Peyer's patch (tissue), 4 donors: ENCODE measurements around the gene RAD51B. TPM values are rescaled to one million over a fixed set of nuclear protein-coding genes. Genes with fewer than 3 reads are reported as not detected.

Experiments
- DNase-seq, 3 donors: peaks; one replicate each; pipeline ENCODE4 v3.0.0-alpha.2; 2017 to 2019
- H3K27ac ChIP-seq, 4 donors: fragments of 200-600 bp; sonication (generic); one replicate each; pipeline ENCODE4 v1.5.1; 2016 to 2019
- H3K27me3 ChIP-seq, 2 donors: fragments of 200-600 bp; sonication (generic); one replicate each; pipeline ENCODE4 v1.5.1; 2019
- H3K36me3 ChIP-seq, 3 donors: fragments of 200-600 bp; sonication (generic); one replicate each; pipeline ENCODE4 v1.5.1; 2016 to 2019
- H3K4me1 ChIP-seq, 4 donors: fragments of 200-600 bp; sonication (generic); one replicate each; pipeline ENCODE4 v1.5.1; 2016 to 2019
- H3K4me3 ChIP-seq, 4 donors: fragments of 200-600 bp; sonication (generic); 1 replicate in 3 of 4; 2 replicates in 1 of 4; pipeline ENCODE4 v1.5.1; 2016 to 2019; ENCODE audit warnings: mild to moderate bottlenecking in 1 of 4
- H3K9me3 ChIP-seq, 4 donors: fragments of 200-600 bp; sonication (generic); one replicate each; pipeline ENCODE4 v1.5.1; 2016 to 2019; ENCODE audit warnings: mild to moderate bottlenecking in 1 of 4
- CTCF ChIP-seq, 6 experiments: fragments of 450-650 bp in 4 of 6; fragments of 200-600 bp in 2 of 6; sonication (generic) in 1 of 6; IDR thresholded peaks; one replicate each; pipeline ENCODE4 v1.5.1; 2017 to 2019; ENCODE audit warnings: antibody characterized with exemption in 6 of 6, mild to moderate bottlenecking in 3 of 6, moderate library complexity in 1 of 6
- POLR2A ChIP-seq, 2 donors: fragments of 450-650 bp; IDR thresholded peaks; one replicate each; pipeline ENCODE4 v1.5.1; 2017; ENCODE audit warnings: antibody characterized with exemption in 2 of 2, mild to moderate bottlenecking in 2 of 2, moderate library complexity in 2 of 2
- total RNA-seq, 4 donors: library from RNA; depleted of rRNA; stranded (reverse); fragments of >200 nt; gene quantifications; one replicate each; pipeline ENCODE4 v1.1.0, GENCODE V29; 2016

Gene RAD51B
- total RNA-seq, 4 donors from 2014 or later = 12.6 to 103 (median 33.1) TPM

GRCh38 chr14:68158640-68159039, 339.1 kb downstream of the RAD51B start:
- Histone ChIP-seq H3K4me1 (no peaks in the 10 kb centered on the region), H3K9me3 (peaks cover 0 to 5% (median 0%) of the 10 kb centered on the region in 4 donors), H3K27me3 (no peaks in the 10 kb centered on the region), H3K4me3 (no peak overlapping the region), H3K36me3 (no peaks in the 10 kb centered on the region), H3K27ac (no peak overlapping the region)
- TF ChIP-seq CTCF (IDR thresholded peaks at IDR 0.05) (peak in 2 of 6 experiments; percentile 13 to 16), POLR2A (IDR thresholded peaks at IDR 0.05) (no peak)
- no peak for DNase-seq

GRCh38 chr14:68159701-68160633, 340.4 kb downstream of the RAD51B start:
- H3K4me1 ChIP-seq = no peaks in the 10 kb centered on the region
- no peaks in the 10 kb centered on the region for H3K27me3 ChIP-seq
- H3K4me3 ChIP-seq = no peak overlapping the region
- H3K9me3 ChIP-seq = no peaks in the 10 kb centered on the region
- no peaks in the 10 kb centered on the region for H3K36me3 ChIP-seq
- TF ChIP-seq CTCF (IDR thresholded peaks at IDR 0.05) (no peak), POLR2A (IDR thresholded peaks at IDR 0.05) (no peak)
- H3K27ac ChIP-seq = no peak overlapping the region
- no peak for DNase-seq

- H3K9me3 ChIP-seq = no peaks in the 10 kb centered on the region
- no peaks in the 10 kb centered on the region for H3K27me3 ChIP-seq
- no peak for TF ChIP-seq CTCF (IDR thresholded peaks at IDR 0.05)
- no peak for TF ChIP-seq POLR2A (IDR thresholded peaks at IDR 0.05)
- no peak overlapping the region for H3K27ac ChIP-seq
- H3K4me3 ChIP-seq = no peak overlapping the region
- no peaks in the 10 kb centered on the region for H3K36me3 ChIP-seq
- H3K4me1 ChIP-seq = no peaks in the 10 kb centered on the region
- DNase-seq = no peak
Observed at GRCh38 chr14:68160779-68161546, 341.4 kb downstream of the RAD51B start.

GRCh38 chr14:68162887-68163286, 343.3 kb downstream of the RAD51B start:
- H3K4me1 ChIP-seq = peaks cover 0 to under 1% (median 0%) of the 10 kb centered on the region in 4 donors

More at GRCh38 chr14:68162887-68163286, 343.3 kb downstream of the RAD51B start:
- Histone ChIP-seq H3K27ac (no peak overlapping the region), H3K9me3 (no peaks in the 10 kb centered on the region), H3K36me3 (no peaks in the 10 kb centered on the region), H3K27me3 (no peaks in the 10 kb centered on the region), H3K4me3 (no peak overlapping the region)
- no peak for DNase-seq
- TF ChIP-seq CTCF (IDR thresholded peaks at IDR 0.05) (no peak), POLR2A (IDR thresholded peaks at IDR 0.05) (no peak)
